NT2/D1 (cell line): Measurements from ENCODE around the gene L3MBTL4.

Experiments used
- SUZ12 ChIP-seq: IDR thresholded peaks from 2 replicates; pipeline ENCODE4 v1.6.1; 2011; ENCODE audit not compliant: insufficient read length, insufficient read depth; ENCODE audit errors: extremely low read depth
- YY1 ChIP-seq: IDR thresholded peaks from 2 replicates; pipeline ENCODE4 v1.6.1; 2011; ENCODE audit not compliant: insufficient read length, insufficient read depth
- ZNF274 ChIP-seq: IDR thresholded peaks from 2 replicates; pipeline ENCODE4 v1.6.1; 2011; ENCODE audit warnings: mild to moderate bottlenecking, low read depth, low read length

- no peak for TF ChIP-seq ZNF274
- no peak for TF ChIP-seq YY1
- TF ChIP-seq SUZ12: no peak
Measured at GRCh38 chr18:6311456-6312215, 103.1 kb downstream of the L3MBTL4 start.
